Upper lobe of left lung (tissue), 4 donors: ENCODE data around the gene KCNT1.

Experiments used
- POLR2A ChIP-seq, 4 donors: fragments of 450-650 bp; IDR thresholded peaks; one replicate each; pipeline ENCODE4 v1.5.1; 2016 to 2017; ENCODE audit warnings: antibody characterized with exemption in 4 of 4, mild to moderate bottlenecking in 2 of 4
- POLR2AphosphoS5 ChIP-seq, 2 donors: sonication (generic); formaldehyde crosslinking; IDR thresholded peaks; one replicate each; pipeline ENCODE4 v1.5.1; 2017; ENCODE audit warnings: antibody characterized with exemption in 2 of 2
- TF ChIP-seq, protein P1 (sequence below), 6 experiments: fragments of 450-650 bp in 4 of 6; fragments of 200-600 bp in 2 of 6; sonication (generic) in 2 of 6; IDR thresholded peaks; one replicate each; pipeline ENCODE4 v1.5.1; 2016 to 2019; ENCODE audit warnings: antibody characterized with exemption in 6 of 6

DNA sequence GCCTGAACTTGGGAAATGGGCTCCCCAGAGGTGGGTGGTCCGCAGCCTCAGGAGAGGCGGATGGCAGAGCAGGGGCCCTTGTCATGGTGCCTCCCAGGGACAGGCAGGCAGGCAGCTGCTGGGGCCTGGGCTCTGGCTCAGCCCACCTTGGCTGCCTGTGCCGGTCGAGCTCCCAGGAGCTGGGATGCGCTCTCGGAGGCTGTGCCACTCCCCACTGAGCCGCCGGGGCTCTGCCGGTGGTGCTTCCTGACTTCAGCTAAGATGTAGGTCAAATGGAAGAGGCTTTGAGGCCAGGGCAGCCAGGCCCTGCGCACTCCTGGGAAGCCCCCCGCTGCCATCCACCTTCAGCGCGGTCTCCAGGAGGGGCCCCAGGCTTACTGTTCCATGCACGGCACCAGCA, 41.0 kb downstream of the KCNT1 start:
- no peak for TF ChIP-seq POLR2A (IDR thresholded peaks at IDR 0.05)
- no peak for TF ChIP-seq POLR2AphosphoS5 (IDR thresholded peaks at IDR 0.05)
- TF ChIP-seq, protein P1, sequence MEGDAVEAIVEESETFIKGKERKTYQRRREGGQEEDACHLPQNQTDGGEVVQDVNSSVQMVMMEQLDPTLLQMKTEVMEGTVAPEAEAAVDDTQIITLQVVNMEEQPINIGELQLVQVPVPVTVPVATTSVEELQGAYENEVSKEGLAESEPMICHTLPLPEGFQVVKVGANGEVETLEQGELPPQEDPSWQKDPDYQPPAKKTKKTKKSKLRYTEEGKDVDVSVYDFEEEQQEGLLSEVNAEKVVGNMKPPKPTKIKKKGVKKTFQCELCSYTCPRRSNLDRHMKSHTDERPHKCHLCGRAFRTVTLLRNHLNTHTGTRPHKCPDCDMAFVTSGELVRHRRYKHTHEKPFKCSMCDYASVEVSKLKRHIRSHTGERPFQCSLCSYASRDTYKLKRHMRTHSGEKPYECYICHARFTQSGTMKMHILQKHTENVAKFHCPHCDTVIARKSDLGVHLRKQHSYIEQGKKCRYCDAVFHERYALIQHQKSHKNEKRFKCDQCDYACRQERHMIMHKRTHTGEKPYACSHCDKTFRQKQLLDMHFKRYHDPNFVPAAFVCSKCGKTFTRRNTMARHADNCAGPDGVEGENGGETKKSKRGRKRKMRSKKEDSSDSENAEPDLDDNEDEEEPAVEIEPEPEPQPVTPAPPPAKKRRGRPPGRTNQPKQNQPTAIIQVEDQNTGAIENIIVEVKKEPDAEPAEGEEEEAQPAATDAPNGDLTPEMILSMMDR (IDR thresholded peaks at IDR 0.05), result no peak
